GM23248 (cell line): ENCODE data around the gene ANKRD29.

ENCODE experiments used
- EZH2 ChIP-seq: fragments of 200-600 bp; sonication (generic); IDR thresholded peaks from 2 replicates; pipeline ENCODE4 v1.6.1; 2018; ENCODE audit warnings: antibody characterized with exemption, mild to moderate bottlenecking; ENCODE audit not compliant: insufficient read depth, poor library complexity, severe bottlenecking
- EZH2phosphoT487 ChIP-seq: fragments of 200-600 bp; sonication (generic); IDR thresholded peaks from 2 replicates; pipeline ENCODE4 v1.6.1; 2018; ENCODE audit warnings: antibody characterized with exemption, moderate library complexity, mild to moderate bottlenecking, low read depth; ENCODE audit not compliant: insufficient read depth

DNA sequence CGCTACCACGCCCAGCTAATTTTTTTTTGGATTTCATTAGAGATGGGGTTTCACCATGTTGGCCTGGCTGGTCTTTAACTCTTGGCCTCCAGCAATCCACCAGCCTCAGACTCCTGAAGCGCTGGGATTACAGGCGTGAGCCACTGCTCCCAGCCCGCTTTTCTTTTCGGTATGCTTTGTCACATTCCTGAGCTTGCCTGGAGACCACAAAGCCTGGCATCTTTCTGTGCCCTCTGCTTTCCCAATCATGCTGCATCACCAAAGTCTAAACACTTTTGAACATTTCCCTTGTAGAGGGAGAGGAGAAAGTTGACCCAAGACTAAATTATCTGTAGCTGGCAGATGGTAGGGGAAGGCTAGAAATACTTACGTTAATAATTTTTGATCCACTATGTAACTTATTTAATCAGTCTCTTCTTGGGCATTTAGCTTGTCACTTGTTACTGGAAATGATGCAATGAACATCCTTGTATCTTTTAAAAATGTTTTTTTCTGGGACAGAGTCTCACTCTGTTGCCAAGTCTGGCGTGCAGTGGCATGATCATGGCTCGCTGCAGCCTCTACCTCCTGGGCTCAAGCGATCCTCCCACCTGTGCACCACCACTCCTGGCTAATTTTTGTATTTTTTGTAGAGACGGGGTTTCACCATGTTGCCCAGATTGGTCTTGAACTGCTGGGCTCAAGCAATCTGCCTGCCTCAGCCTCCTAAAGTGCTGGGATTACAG lies 73.7 kb downstream of the ANKRD29 start:
- TF ChIP-seq EZH2phosphoT487: no peak
- TF ChIP-seq EZH2: no peak
